Measurements from ENCODE around the gene CEACAM3.

The CEACAM3 gene

GRCh38 chr19:41792513-41793413, 3.6 kb upstream of the CEACAM3 start:
- peak; percentile 46 to 54 for DNase-seq (ENCODE audit: low read depth in 2 of 2)

GRCh38 chr19:41793414-41793727, 3.0 kb upstream of the CEACAM3 start:
- no peak for DNase-seq (ENCODE audit: low read depth in 2 of 2)

- DNase-seq (ENCODE audit: low read depth in 2 of 2) = peak; percentile 29 to 62
These were observed 1.3 kb upstream of the CEACAM3 start for GRCh38 chr19:41795031-41795461.

- no peak for DNase-seq (ENCODE audit: low read depth in 2 of 2)
These were observed 514 bp downstream of the CEACAM3 start for GRCh38 chr19:41796901-41797300.

GRCh38 chr19:41799444-41800000, 3.1 kb downstream of the CEACAM3 start:
- no peak for DNase-seq (ENCODE audit: low read depth in 2 of 2)

GRCh38 chr19:41801031-41801430, 4.6 kb downstream of the CEACAM3 start:
- DNase-seq (ENCODE audit: low read depth in 2 of 2) = no peak

- no peak for DNase-seq (ENCODE audit: low read depth in 2 of 2)
These were observed 5.4 kb downstream of the CEACAM3 start for GRCh38 chr19:41801792-41802211.

- no peak for DNase-seq (ENCODE audit: low read depth in 2 of 2)
These were observed 6.4 kb downstream of the CEACAM3 start for GRCh38 chr19:41802770-41803169.

- DNase-seq (ENCODE audit: low read depth in 2 of 2) = no peak
These were observed 7.9 kb downstream of the CEACAM3 start for GRCh38 chr19:41804336-41804735.

- no peak for DNase-seq (ENCODE audit: low read depth in 2 of 2)
These were observed 10.8 kb downstream of the CEACAM3 start for GRCh38 chr19:41807176-41807575.

- no peak for DNase-seq (ENCODE audit: low read depth in 2 of 2)
These were observed 12.5 kb downstream of the CEACAM3 start for GRCh38 chr19:41808663-41809566.

GRCh38 chr19:41810301-41810700, 13.9 kb downstream of the CEACAM3 start:
- DNase-seq (ENCODE audit: low read depth in 2 of 2) = no peak

GRCh38 chr19:41811036-41811435, 14.6 kb downstream of the CEACAM3 start:
- DNase-seq (ENCODE audit: low read depth in 2 of 2) = no peak

GRCh38 chr19:41811981-41812380, 15.6 kb downstream of the CEACAM3 start:
- DNase-seq (ENCODE audit: low read depth in 2 of 2) = no peak

- DNase-seq (ENCODE audit: low read depth in 2 of 2) = no peak
These were observed 17.5 kb downstream of the CEACAM3 start for GRCh38 chr19:41813911-41814310.

- no peak for DNase-seq (ENCODE audit: low read depth in 2 of 2)
These were observed 18.9 kb downstream of the CEACAM3 start for GRCh38 chr19:41815301-41815700.

- no peak for DNase-seq (ENCODE audit: low read depth in 2 of 2)
These were observed 20.4 kb downstream of the CEACAM3 start for GRCh38 chr19:41816761-41817160.

GRCh38 chr19:41821003-41821735, 24.8 kb downstream of the CEACAM3 start:
- peak in 1 of 2 donors; percentile 46 for DNase-seq (ENCODE audit: low read depth in 2 of 2)

- no peak for DNase-seq (ENCODE audit: low read depth in 2 of 2)
These were observed 41.8 kb downstream of the CEACAM3 start for GRCh38 chr19:41837981-41838708.

GRCh38 chr19:41839211-41839610, 42.8 kb downstream of the CEACAM3 start:
- DNase-seq (ENCODE audit: low read depth in 2 of 2) = no peak

- DNase-seq (ENCODE audit: low read depth in 2 of 2) = no peak
These were observed 47.0 kb downstream of the CEACAM3 start for GRCh38 chr19:41843371-41843770.
